ENCODE measurements around the gene TBC1D4.

The TBC1D4 gene

GRCh38 chr13:75416327-75417011, 65.5 kb downstream of the TBC1D4 start:
- Histone ChIP-seq H3K9me3 (ENCODE audit: control insufficient read depth, insufficient read depth, low read depth, low read length) (no peaks in the 10 kb centered on the region), H3K36me3 (ENCODE audit: control insufficient read depth, insufficient read depth, low read length) (no peaks in the 10 kb centered on the region), H3K9ac (ENCODE audit: low read length) (no peak overlapping the region), H3K4me3 (ENCODE audit: low read depth, low read length) (no peak overlapping the region), H3K27me3 (ENCODE audit: control insufficient read depth, insufficient read depth, low read length) (no peaks in the 10 kb centered on the region), H3K27ac (ENCODE audit: low read depth, low read length) (no peak overlapping the region), H3K4me1 (ENCODE audit: control insufficient read depth, insufficient read depth, low read length) (no peaks in the 10 kb centered on the region)

GRCh38 chr13:75415694-75416093, 66.3 kb downstream of the TBC1D4 start:
- Histone ChIP-seq H3K9ac (ENCODE audit: low read length) (no peak overlapping the region), H3K27me3 (ENCODE audit: control insufficient read depth, insufficient read depth, low read length) (no peaks in the 10 kb centered on the region), H3K27ac (ENCODE audit: low read depth, low read length) (no peak overlapping the region), H3K4me1 (ENCODE audit: control insufficient read depth, insufficient read depth, low read length) (no peaks in the 10 kb centered on the region), H3K36me3 (ENCODE audit: control insufficient read depth, insufficient read depth, low read length) (no peaks in the 10 kb centered on the region), H3K9me3 (ENCODE audit: control insufficient read depth, insufficient read depth, low read depth, low read length) (no peaks in the 10 kb centered on the region), H3K4me3 (ENCODE audit: low read depth, low read length) (no peak overlapping the region)

DNA sequence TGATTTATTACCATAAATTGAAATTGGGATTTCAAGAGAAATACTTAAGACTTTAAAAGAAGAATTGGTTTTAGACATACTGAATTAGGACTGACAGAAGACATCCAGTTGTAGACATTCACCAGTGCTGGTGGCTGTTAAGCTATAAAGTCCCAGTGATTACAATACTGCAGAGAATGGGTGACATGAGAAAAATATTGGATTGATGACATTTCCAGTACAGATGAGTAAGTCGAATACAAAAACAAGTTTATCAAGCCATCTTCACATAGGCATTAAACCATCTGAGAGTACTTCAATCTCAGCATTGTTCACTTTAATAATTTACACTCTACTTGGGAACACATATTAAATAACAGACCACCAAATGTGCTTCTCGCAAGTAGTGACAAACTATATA, 66.8 kb downstream of the TBC1D4 start:
- H3K9me3 ChIP-seq (ENCODE audit: control insufficient read depth, insufficient read depth, low read depth, low read length): no peaks in the 10 kb centered on the region
- H3K27ac ChIP-seq (ENCODE audit: low read depth, low read length): no peak overlapping the region
- no peak overlapping the region for H3K9ac ChIP-seq (ENCODE audit: low read length)

GRCh38 chr13:75414036-75414827, 67.7 kb downstream of the TBC1D4 start:
- Histone ChIP-seq H3K27ac (ENCODE audit: low read depth, low read length) (no peak overlapping the region), H3K9me3 (ENCODE audit: control insufficient read depth, insufficient read depth, low read depth, low read length) (no peaks in the 10 kb centered on the region), H3K4me3 (ENCODE audit: low read depth, low read length) (no peak overlapping the region), H3K36me3 (ENCODE audit: control insufficient read depth, insufficient read depth, low read length) (no peaks in the 10 kb centered on the region), H3K27me3 (ENCODE audit: control insufficient read depth, insufficient read depth, low read length) (no peaks in the 10 kb centered on the region), H3K4me1 (ENCODE audit: control insufficient read depth, insufficient read depth, low read length) (no peaks in the 10 kb centered on the region), H3K9ac (ENCODE audit: low read length) (no peak overlapping the region)

More for the DNA sequence above, 66.8 kb downstream of the TBC1D4 start:
- Histone ChIP-seq H3K4me3 (ENCODE audit: low read depth, low read length) (no peak overlapping the region), H3K36me3 (ENCODE audit: control insufficient read depth, insufficient read depth, low read length) (no peaks in the 10 kb centered on the region), H3K27me3 (ENCODE audit: control insufficient read depth, insufficient read depth, low read length) (no peaks in the 10 kb centered on the region), H3K4me1 (ENCODE audit: control insufficient read depth, insufficient read depth, low read length) (no peaks in the 10 kb centered on the region)

DNA sequence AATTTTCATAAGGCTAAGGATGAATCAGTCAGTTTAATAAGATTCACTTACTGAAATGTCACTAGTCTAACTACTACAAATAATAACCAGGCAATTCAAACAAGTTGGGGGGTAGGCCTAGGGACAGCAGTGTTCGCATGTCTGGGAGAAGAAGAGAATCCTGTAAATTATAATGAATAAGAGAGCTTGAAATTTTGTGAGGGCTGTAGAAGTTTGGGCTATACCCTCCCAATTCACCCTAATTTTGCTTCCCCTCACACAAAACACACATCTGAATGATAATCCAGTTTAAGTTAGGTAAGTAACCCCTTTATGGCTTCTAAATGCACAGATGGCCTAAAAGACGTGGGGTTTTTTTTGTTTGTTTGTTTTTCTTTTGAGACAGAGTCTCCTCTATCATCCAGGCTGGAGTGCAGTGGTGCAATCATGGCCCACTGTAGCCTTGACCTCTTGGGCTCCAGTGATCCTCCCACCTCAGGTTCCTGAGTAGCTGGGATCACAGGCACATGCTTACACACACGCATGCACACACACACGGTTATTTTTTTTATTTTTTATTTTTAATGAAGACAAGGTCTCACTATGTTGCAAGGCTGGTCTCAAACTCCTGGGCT, 69.9 kb downstream of the TBC1D4 start:
- H3K27ac ChIP-seq (ENCODE audit: low read depth, low read length): no peak overlapping the region
- H3K36me3 ChIP-seq (ENCODE audit: control insufficient read depth, insufficient read depth, low read length): no peaks in the 10 kb centered on the region
- no peak overlapping the region for H3K4me3 ChIP-seq (ENCODE audit: low read depth, low read length)
- no peaks in the 10 kb centered on the region for H3K4me1 ChIP-seq (ENCODE audit: control insufficient read depth, insufficient read depth, low read length)
- no peak overlapping the region for H3K9ac ChIP-seq (ENCODE audit: low read length)
- no peaks in the 10 kb centered on the region for H3K27me3 ChIP-seq (ENCODE audit: control insufficient read depth, insufficient read depth, low read length)
- H3K9me3 ChIP-seq (ENCODE audit: control insufficient read depth, insufficient read depth, low read depth, low read length): no peaks in the 10 kb centered on the region

DNA sequence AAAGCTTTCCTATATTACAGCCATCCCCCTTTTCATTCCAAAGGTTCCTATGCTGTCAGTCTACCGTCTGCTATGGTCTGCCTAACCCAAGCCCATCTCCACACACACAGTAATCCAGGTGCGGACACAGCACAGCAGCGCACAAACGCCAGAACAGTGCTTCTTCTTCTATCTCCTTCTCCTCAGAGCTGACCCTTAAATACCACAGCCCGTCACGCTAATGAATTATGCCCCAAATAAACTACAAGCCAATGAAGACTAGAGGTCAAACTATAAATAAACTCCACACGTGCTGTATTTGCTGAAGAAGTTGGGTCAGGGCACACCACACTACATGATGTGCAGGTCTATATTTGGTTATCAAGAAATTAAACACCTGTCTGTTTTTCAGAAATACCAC, 71.8 kb downstream of the TBC1D4 start:
- Histone ChIP-seq H3K27ac (ENCODE audit: low read depth, low read length) (no peak overlapping the region), H3K9me3 (ENCODE audit: control insufficient read depth, insufficient read depth, low read depth, low read length) (no peaks in the 10 kb centered on the region), H3K9ac (ENCODE audit: low read length) (no peak overlapping the region), H3K36me3 (ENCODE audit: control insufficient read depth, insufficient read depth, low read length) (no peaks in the 10 kb centered on the region), H3K4me1 (ENCODE audit: control insufficient read depth, insufficient read depth, low read length) (peaks cover 6% of the 10 kb centered on the region; the same call in 1 of the 2 replicates), H3K4me3 (ENCODE audit: low read depth, low read length) (no peak overlapping the region), H3K27me3 (ENCODE audit: control insufficient read depth, insufficient read depth, low read length) (no peaks in the 10 kb centered on the region)

- no peak overlapping the region for H3K27ac ChIP-seq (ENCODE audit: low read depth, low read length)
- no peaks in the 10 kb centered on the region for H3K27me3 ChIP-seq (ENCODE audit: control insufficient read depth, insufficient read depth, low read length)
- H3K36me3 ChIP-seq (ENCODE audit: control insufficient read depth, insufficient read depth, low read length): no peaks in the 10 kb centered on the region
- H3K4me1 ChIP-seq (ENCODE audit: control insufficient read depth, insufficient read depth, low read length): peaks cover 6% of the 10 kb centered on the region; the same call in 1 of the 2 replicates
- no peaks in the 10 kb centered on the region for H3K9me3 ChIP-seq (ENCODE audit: control insufficient read depth, insufficient read depth, low read depth, low read length)
- no peak overlapping the region for H3K9ac ChIP-seq (ENCODE audit: low read length)
- H3K4me3 ChIP-seq (ENCODE audit: low read depth, low read length): no peak overlapping the region
Measured at GRCh38 chr13:75407998-75408397, 74.0 kb downstream of the TBC1D4 start.

GRCh38 chr13:75407473-75407872, 74.5 kb downstream of the TBC1D4 start:
- no peak overlapping the region for H3K4me3 ChIP-seq (ENCODE audit: low read depth, low read length)
- H3K27ac ChIP-seq (ENCODE audit: low read depth, low read length): no peak overlapping the region
- no peaks in the 10 kb centered on the region for H3K27me3 ChIP-seq (ENCODE audit: control insufficient read depth, insufficient read depth, low read length)
- H3K9me3 ChIP-seq (ENCODE audit: control insufficient read depth, insufficient read depth, low read depth, low read length): no peaks in the 10 kb centered on the region
- H3K9ac ChIP-seq (ENCODE audit: low read length): no peak overlapping the region
- peaks cover 6% of the 10 kb centered on the region; the same call in 1 of the 2 replicates for H3K4me1 ChIP-seq (ENCODE audit: control insufficient read depth, insufficient read depth, low read length)
- no peaks in the 10 kb centered on the region for H3K36me3 ChIP-seq (ENCODE audit: control insufficient read depth, insufficient read depth, low read length)

GRCh38 chr13:75405976-75406703, 75.8 kb downstream of the TBC1D4 start:
- Histone ChIP-seq H3K4me1 (ENCODE audit: control insufficient read depth, insufficient read depth, low read length) (peaks cover 6% of the 10 kb centered on the region; the same call in 1 of the 2 replicates), H3K27ac (ENCODE audit: low read depth, low read length) (no peak overlapping the region), H3K9ac (ENCODE audit: low read length) (no peak overlapping the region), H3K4me3 (ENCODE audit: low read depth, low read length) (no peak overlapping the region), H3K27me3 (ENCODE audit: control insufficient read depth, insufficient read depth, low read length) (no peaks in the 10 kb centered on the region), H3K36me3 (ENCODE audit: control insufficient read depth, insufficient read depth, low read length) (no peaks in the 10 kb centered on the region), H3K9me3 (ENCODE audit: control insufficient read depth, insufficient read depth, low read depth, low read length) (no peaks in the 10 kb centered on the region)

DNA sequence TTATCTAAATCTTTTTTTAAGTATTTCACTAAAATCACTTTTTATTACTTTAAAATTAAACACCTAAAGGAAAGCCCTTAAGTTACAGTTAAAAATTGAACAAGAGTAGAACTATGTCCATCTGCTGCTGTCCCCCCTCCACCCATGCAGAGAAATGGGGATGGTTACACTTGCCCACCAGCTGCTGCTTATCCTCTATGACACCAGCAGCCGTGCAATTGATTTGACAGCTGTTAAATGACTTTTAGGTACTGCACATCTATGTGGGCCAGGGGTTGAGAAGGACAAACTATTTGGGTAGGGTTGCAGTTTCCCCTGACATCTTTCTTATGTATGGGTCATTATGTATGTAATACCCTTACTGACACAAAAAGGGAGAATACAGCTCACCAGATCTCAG, 77.2 kb downstream of the TBC1D4 start:
- Histone ChIP-seq H3K4me1 (ENCODE audit: control insufficient read depth, insufficient read depth, low read length) (peaks cover 6% of the 10 kb centered on the region; the same call in 1 of the 2 replicates), H3K27ac (ENCODE audit: low read depth, low read length) (no peak overlapping the region), H3K9me3 (ENCODE audit: control insufficient read depth, insufficient read depth, low read depth, low read length) (no peaks in the 10 kb centered on the region), H3K27me3 (ENCODE audit: control insufficient read depth, insufficient read depth, low read length) (no peaks in the 10 kb centered on the region), H3K9ac (ENCODE audit: low read length) (no peak overlapping the region), H3K4me3 (ENCODE audit: low read depth, low read length) (no peak overlapping the region), H3K36me3 (ENCODE audit: control insufficient read depth, insufficient read depth, low read length) (no peaks in the 10 kb centered on the region)
